OCI-LY1 (cell line): Measurements from ENCODE around the gene PRLR.

Experiments used
- H2AFZ ChIP-seq: fragments of 200-600 bp; sonication (generic), shearing (Covaris generic); 2 replicates; pipeline ENCODE4 v1.6.0; 2014; ENCODE audit warnings: antibody characterized with exemption, mild to moderate bottlenecking, low read length
- H3F3A ChIP-seq: fragments of 200-600 bp; sonication (generic), shearing (Covaris generic); 2 replicates; pipeline ENCODE4 v1.6.0; 2014; ENCODE audit warnings: mild to moderate bottlenecking, antibody characterized with exemption, low read length, moderate library complexity; ENCODE audit not compliant: insufficient read depth
- H3K27ac ChIP-seq: fragments of 200-600 bp; sonication (generic); 2 replicates; pipeline ENCODE4 v1.5.1; 2014; ENCODE audit warnings: low read length, mixed run types, mild to moderate bottlenecking, low read depth; ENCODE audit not compliant: poor library complexity, severe bottlenecking
- H3K27me3 ChIP-seq: fragments of 200-600 bp; sonication (generic); 2 replicates; pipeline ENCODE4 v1.6.0; 2014; ENCODE audit warnings: antibody characterized with exemption, mild to moderate bottlenecking, low read length, moderate library complexity; ENCODE audit not compliant: insufficient read depth
- H3K36me3 ChIP-seq: fragments of 200-600 bp; sonication (generic); 2 replicates; pipeline ENCODE4 v1.6.1; 2014; ENCODE audit warnings: mild to moderate bottlenecking, antibody characterized with exemption, low read length, moderate library complexity, mixed read lengths; ENCODE audit not compliant: insufficient read depth
- H3K4me1 ChIP-seq: fragments of 200-600 bp; sonication (generic); 2 replicates; pipeline ENCODE4 v1.5.1; 2014; ENCODE audit warnings: mild to moderate bottlenecking, low read length, moderate library complexity; ENCODE audit not compliant: insufficient read depth, severe bottlenecking
- H3K4me2 ChIP-seq: fragments of 200-600 bp; sonication (generic), shearing (Covaris generic); 2 replicates; pipeline ENCODE4 v1.6.1; 2014; ENCODE audit warnings: low read length
- H3K4me3 ChIP-seq: fragments of 200-600 bp; sonication (generic); 2 replicates; pipeline ENCODE4 v1.5.1; 2014; ENCODE audit warnings: low read length, low read depth, mild to moderate bottlenecking, mixed read lengths; ENCODE audit not compliant: poor library complexity, severe bottlenecking
- H3K79me2 ChIP-seq: fragments of 200-600 bp; shearing (Covaris generic); 2 replicates; pipeline ENCODE4 v1.6.1; 2016; ENCODE audit warnings: mixed run types, low read length, mixed read lengths; ENCODE audit not compliant: insufficient read depth
- H3K9ac ChIP-seq: fragments of 200-600 bp; sonication (generic), shearing (Covaris generic); 2 replicates; pipeline ENCODE4 v1.6.1; 2014; ENCODE audit warnings: mild to moderate bottlenecking, low read length, mixed read lengths
- H3K9me2 ChIP-seq: fragments of 200-600 bp; sonication (generic), shearing (Covaris generic); 2 replicates; pipeline ENCODE4 v1.6.1; 2014; ENCODE audit warnings: low read depth, mild to moderate bottlenecking, low read length, mixed read lengths
- H3K9me3 ChIP-seq: fragments of 200-600 bp; shearing (Covaris generic); 2 replicates; pipeline ENCODE4 v1.6.1; 2014; ENCODE audit warnings: low read length, mixed read lengths
- H4K20me1 ChIP-seq: fragments of 200-600 bp; sonication (generic), shearing (Covaris generic); 2 replicates; pipeline ENCODE4 v1.6.0; 2016; ENCODE audit warnings: mild to moderate bottlenecking, low read length; ENCODE audit not compliant: insufficient read depth
- EZH2 ChIP-seq: fragments of 200-600 bp; sonication (generic), shearing (Covaris generic); IDR thresholded peaks from 2 replicates; pipeline ENCODE4 v1.8.0; 2017; ENCODE audit warnings: borderline replicate concordance, mixed run types, mild to moderate bottlenecking, antibody characterized with exemption, low read length, moderate library complexity, mixed read lengths
- TF ChIP-seq, protein P1 (sequence below): fragments of 200-600 bp; sonication (generic), shearing (Covaris generic); IDR thresholded peaks from 2 replicates; pipeline ENCODE4 v1.5.1; 2017; ENCODE audit warnings: mild to moderate bottlenecking, antibody characterized with exemption, low read length, moderate library complexity, mixed read lengths

PRLR gene

DNA sequence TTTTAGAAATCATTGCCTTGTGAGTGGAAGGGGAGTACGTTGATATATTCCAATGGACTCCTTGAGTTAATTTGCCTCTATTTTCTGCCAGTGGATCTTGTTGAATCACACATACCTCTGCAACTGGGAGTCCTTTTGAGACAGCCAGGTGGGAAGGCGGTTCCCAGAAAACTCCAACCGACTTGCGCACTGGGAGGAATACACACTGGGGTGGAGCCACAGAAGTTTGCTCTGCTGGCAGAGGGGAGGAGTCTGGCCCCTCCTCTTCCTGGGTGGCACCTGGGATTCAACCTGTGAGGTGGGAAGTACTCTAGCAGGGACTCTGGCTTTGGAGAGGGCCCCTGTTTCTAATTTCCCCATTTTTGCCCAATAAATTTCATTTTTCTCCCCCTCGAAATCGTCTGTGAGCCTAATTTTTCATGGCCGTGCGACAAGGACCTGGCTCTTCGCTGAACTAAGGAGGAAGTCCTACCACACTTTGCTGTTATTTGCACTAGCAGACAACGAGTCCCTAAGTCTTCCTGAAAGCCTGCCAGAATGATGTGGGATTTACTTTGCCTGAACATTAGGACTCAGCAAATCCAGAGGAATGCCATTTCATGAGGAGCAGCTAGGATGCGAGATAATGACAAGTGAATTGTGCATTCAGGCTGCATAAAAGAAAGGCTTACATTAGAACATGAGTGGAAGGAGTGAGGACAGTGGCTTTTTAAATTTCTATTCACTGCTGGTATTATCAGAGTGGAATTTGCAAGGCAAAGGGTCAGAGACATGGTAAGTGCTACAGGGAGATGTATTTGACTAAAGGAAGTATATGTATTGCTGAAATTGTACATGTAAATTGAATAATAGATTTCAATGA, 67.2 kb downstream of the PRLR start:
- H4K20me1 ChIP-seq = no peaks in the 10 kb centered on the region
- H3K4me3 ChIP-seq = no peak overlapping the region
- H3F3A ChIP-seq = no peaks in the 10 kb centered on the region
- no peak overlapping the region for H2AFZ ChIP-seq
- no peak overlapping the region for H3K4me2 ChIP-seq
- H3K27me3 ChIP-seq = no peaks in the 10 kb centered on the region
- no peak overlapping the region for H3K9ac ChIP-seq
- H3K9me3 ChIP-seq = no peaks in the 10 kb centered on the region
- H3K4me1 ChIP-seq = no peaks in the 10 kb centered on the region
- no peaks in the 10 kb centered on the region for H3K9me2 ChIP-seq
- no peak for TF ChIP-seq EZH2
- TF ChIP-seq, protein P1, sequence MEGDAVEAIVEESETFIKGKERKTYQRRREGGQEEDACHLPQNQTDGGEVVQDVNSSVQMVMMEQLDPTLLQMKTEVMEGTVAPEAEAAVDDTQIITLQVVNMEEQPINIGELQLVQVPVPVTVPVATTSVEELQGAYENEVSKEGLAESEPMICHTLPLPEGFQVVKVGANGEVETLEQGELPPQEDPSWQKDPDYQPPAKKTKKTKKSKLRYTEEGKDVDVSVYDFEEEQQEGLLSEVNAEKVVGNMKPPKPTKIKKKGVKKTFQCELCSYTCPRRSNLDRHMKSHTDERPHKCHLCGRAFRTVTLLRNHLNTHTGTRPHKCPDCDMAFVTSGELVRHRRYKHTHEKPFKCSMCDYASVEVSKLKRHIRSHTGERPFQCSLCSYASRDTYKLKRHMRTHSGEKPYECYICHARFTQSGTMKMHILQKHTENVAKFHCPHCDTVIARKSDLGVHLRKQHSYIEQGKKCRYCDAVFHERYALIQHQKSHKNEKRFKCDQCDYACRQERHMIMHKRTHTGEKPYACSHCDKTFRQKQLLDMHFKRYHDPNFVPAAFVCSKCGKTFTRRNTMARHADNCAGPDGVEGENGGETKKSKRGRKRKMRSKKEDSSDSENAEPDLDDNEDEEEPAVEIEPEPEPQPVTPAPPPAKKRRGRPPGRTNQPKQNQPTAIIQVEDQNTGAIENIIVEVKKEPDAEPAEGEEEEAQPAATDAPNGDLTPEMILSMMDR = no peak
- H3K27ac ChIP-seq = no peak overlapping the region
- H3K36me3 ChIP-seq = no peaks in the 10 kb centered on the region
- H3K79me2 ChIP-seq = no peaks in the 10 kb centered on the region

DNA sequence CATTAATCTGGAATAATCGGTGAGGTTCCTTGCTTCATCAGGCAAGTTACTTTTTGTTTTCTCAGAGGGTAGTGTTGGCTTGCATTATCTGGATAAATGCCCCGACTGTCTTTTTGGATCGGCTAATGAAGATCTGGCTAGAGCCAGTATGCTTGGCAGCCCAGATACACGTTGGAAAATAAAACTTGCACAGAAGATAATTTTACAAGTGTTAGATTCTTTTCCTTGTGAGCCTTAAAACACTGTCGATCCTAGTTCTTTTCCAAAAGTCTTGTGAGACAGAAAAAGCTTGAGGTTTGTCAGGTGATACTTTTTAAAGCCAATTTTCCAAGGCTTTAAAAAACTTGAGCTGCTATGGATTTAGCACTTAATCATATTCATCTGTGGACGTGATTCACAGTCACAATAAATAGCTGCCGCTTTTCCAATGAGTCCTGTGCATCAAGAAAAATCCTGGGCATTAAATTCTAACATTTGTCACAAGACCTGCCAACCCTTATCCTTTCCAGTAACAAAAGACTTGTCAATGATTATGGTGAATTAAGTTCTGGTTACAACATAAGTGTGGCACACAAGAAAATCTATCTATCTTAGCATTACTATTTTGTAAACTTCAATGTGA, 68.5 kb downstream of the PRLR start:
- no peaks in the 10 kb centered on the region for H3F3A ChIP-seq
- H2AFZ ChIP-seq = no peak overlapping the region
- H3K4me3 ChIP-seq = no peak overlapping the region
- no peak overlapping the region for H3K27ac ChIP-seq
- no peaks in the 10 kb centered on the region for H3K9me2 ChIP-seq
- no peaks in the 10 kb centered on the region for H3K9me3 ChIP-seq
- no peaks in the 10 kb centered on the region for H3K4me1 ChIP-seq
- H3K9ac ChIP-seq = no peak overlapping the region
- no peaks in the 10 kb centered on the region for H4K20me1 ChIP-seq
- no peak overlapping the region for H3K4me2 ChIP-seq
- TF ChIP-seq EZH2 = no peak
- H3K36me3 ChIP-seq = no peaks in the 10 kb centered on the region
- no peaks in the 10 kb centered on the region for H3K27me3 ChIP-seq
- no peaks in the 10 kb centered on the region for H3K79me2 ChIP-seq

DNA sequence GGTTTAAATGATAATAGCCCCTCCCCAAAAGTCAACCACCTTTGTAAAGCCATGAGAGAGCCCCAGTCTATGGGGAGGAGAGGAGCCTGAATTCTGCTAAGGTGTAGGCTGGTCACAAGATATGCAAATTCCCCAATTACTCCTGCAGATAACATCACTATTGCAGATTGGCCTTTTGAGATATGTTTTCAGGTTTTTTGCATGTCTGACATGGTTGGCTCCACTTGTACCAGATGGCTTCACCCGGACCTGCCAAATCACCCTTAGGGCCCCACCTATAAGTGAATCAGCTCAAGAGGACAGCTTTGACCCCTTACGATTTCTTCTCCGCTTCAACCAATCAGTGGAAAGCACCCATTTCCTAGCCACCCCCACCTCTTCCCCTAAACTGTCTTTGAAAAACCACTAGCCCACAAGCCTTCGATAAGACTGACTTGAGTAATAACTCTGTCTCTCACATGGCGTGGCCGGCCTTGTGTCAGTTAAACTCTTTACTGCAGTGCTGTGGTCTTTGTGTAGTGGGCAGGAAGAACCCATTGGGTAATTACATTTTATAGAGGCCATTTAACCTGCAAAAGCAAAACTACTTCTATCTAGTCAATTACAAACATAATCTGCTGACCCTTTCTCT, 69.7 kb downstream of the PRLR start:
- no peak for TF ChIP-seq EZH2
- TF ChIP-seq, protein P1 = no peak
- Histone ChIP-seq H3K4me3 (no peak overlapping the region), H3K27ac (no peak overlapping the region), H3K4me1 (no peaks in the 10 kb centered on the region), H3K9me3 (no peaks in the 10 kb centered on the region), H3K9me2 (no peaks in the 10 kb centered on the region; the same call in 1 of the 2 replicates), H3K27me3 (no peaks in the 10 kb centered on the region), H3F3A (no peaks in the 10 kb centered on the region), H4K20me1 (no peaks in the 10 kb centered on the region), H3K4me2 (no peak overlapping the region), H3K36me3 (no peaks in the 10 kb centered on the region), H2AFZ (no peak overlapping the region), H3K79me2 (no peaks in the 10 kb centered on the region), H3K9ac (no peak overlapping the region)
